Astrocyte of the spinal cord (primary cell): Measurements from ENCODE around the gene SMARCA2.

Experiments used
- DNase-seq: peaks from one replicate; pipeline ENCODE4 v3.0.0; 2011; ENCODE audit warnings: low read depth, low spot score
- H3K4me3 ChIP-seq: 2 replicates; pipeline ENCODE4 v1.5.1; 2011; ENCODE audit warnings: low read depth, mild to moderate bottlenecking, low read length, moderate library complexity
- CTCF ChIP-seq: IDR thresholded peaks from 2 replicates; pipeline ENCODE4 v1.5.1; 2012; ENCODE audit warnings: low read depth, mild to moderate bottlenecking, low read length, inconsistent platforms
- in situ Hi-C: cut with HindIII; loops from 2 replicates; pipeline ENCODE4 v1.10.0; 2017; ENCODE audit warnings: low sequenced_read_pairs

The SMARCA2 gene

GRCh38 chr9:2119566-2119965, 104.4 kb downstream of the SMARCA2 start:
- in situ Hi-C loops, result no loop called here
- no peak for TF ChIP-seq CTCF
- no peak overlapping the region for H3K4me3 ChIP-seq
- DNase-seq, result no peak

- H3K4me3 ChIP-seq, result no peak overlapping the region
- in situ Hi-C loops, result no loop called here
- peak; percentile 18 for TF ChIP-seq CTCF
- peak; percentile 47 for DNase-seq
Measured at GRCh38 chr9:2120926-2121689, 106.0 kb downstream of the SMARCA2 start.

- in situ Hi-C loops, result no loop called here
- H3K4me3 ChIP-seq, result no peak overlapping the region
- TF ChIP-seq CTCF, result no peak
- no peak for DNase-seq
Measured at GRCh38 chr9:2122299-2122698, 107.2 kb downstream of the SMARCA2 start.

GRCh38 chr9:2125906-2126305, 110.8 kb downstream of the SMARCA2 start:
- TF ChIP-seq CTCF, result no peak
- in situ Hi-C loops, result no loop called here
- no peak overlapping the region for H3K4me3 ChIP-seq
- DNase-seq, result no peak

GRCh38 chr9:2126331-2126803, 111.2 kb downstream of the SMARCA2 start:
- H3K4me3 ChIP-seq, result no peak overlapping the region
- TF ChIP-seq CTCF, result no peak
- DNase-seq, result peak; percentile 23
- in situ Hi-C loops, result no loop called here

- DNase-seq, result peak; percentile 73
- no peak for TF ChIP-seq CTCF
- in situ Hi-C loops, result no loop called here
- H3K4me3 ChIP-seq, result no peak overlapping the region
Measured at GRCh38 chr9:2127486-2127885, 112.3 kb downstream of the SMARCA2 start.

GRCh38 chr9:2128141-2128540, 113.0 kb downstream of the SMARCA2 start:
- no peak for DNase-seq
- no peak for TF ChIP-seq CTCF
- no peak overlapping the region for H3K4me3 ChIP-seq
- in situ Hi-C loops, result no loop called here
